ENCODE results near the gene NOP56. TPM values are rescaled to one million over a fixed set of nuclear protein-coding genes. Genes with fewer than 3 reads are reported as not detected.

NOP56 gene
- total and polyA plus RNA-seq, 2 of the 8 experiments (the other 6 are each of a cell fraction or from before 2014, with no cell fraction given) = 391 to 677 TPM

- Histone ChIP-seq H3K4me2 (ENCODE audit: insufficient read depth in 1 of 2, low read depth in 2 of 2, low read length in 2 of 2) (no peak overlapping the region), H2AK5ac (ENCODE audit: low read depth, low read length) (no peak overlapping the region), H4K8ac (ENCODE audit: extremely low read depth, insufficient read depth, low read length) (no peak overlapping the region), H2BK120ac (replicated peaks; ENCODE audit: low read depth, low read length) (no peak overlapping the region), H4K20me1 (replicated peaks in 1 of 2; ENCODE audit: control insufficient read depth in 1 of 2, insufficient read depth in 2 of 2, low read length in 2 of 2) (no peaks in the 10 kb centered on the region), H3K4ac (replicated peaks; ENCODE audit: insufficient read length, low read depth, low read length) (no peak overlapping the region), H2BK15ac (ENCODE audit: low read length) (no peak overlapping the region), H2BK12ac (ENCODE audit: low read depth, low read length) (no peak overlapping the region), H3K9ac (replicated peaks in 1 of 4; ENCODE audit: extremely low read depth in 1 of 4, low read depth in 3 of 4, low read length in 3 of 4) (no peak overlapping the region), H3K4me3 (ENCODE audit: extremely low read depth in 1 of 4, insufficient read depth in 2 of 4, low read depth in 3 of 4, low read length in 4 of 4) (no peak overlapping the region), H2BK20ac (ENCODE audit: low read length) (no peak overlapping the region), H2BK5ac (ENCODE audit: low read depth, low read length) (no peak overlapping the region), H3K79me1 (ENCODE audit: low read depth, low read length) (no peaks in the 10 kb centered on the region), H3K56ac (replicated peaks; ENCODE audit: insufficient read length, low read depth, low read length) (no peak overlapping the region), H3K23me2 (ENCODE audit: low read depth, low read length) (peaks cover 1% of the 10 kb centered on the region; the same call in 1 of the 2 replicates), H3K23ac (ENCODE audit: insufficient read length) (no peak overlapping the region), H3K14ac (ENCODE audit: insufficient read length) (no peak overlapping the region), H2AFZ (ENCODE audit: low read length) (no peak overlapping the region), H4K91ac (replicated peaks; ENCODE audit: insufficient read length, low read length) (no peak overlapping the region), H3K36me3 (ENCODE audit: control insufficient read depth in 2 of 4, insufficient read depth in 4 of 4, low read length in 3 of 4) (no peaks in the 10 kb centered on the region), H3K4me1 (replicated peaks in 1 of 4; ENCODE audit: control insufficient read depth in 3 of 4, insufficient read depth in 4 of 4, low read length in 3 of 4) (no peaks in the 10 kb centered on the region), H3K18ac (ENCODE audit: extremely low read depth, low read length) (no peak overlapping the region), H3K27ac (ENCODE audit: low read depth, low read length) (no peak overlapping the region), H3K27me3 (replicated peaks in 1 of 4; ENCODE audit: control insufficient read depth in 3 of 4, extremely low read depth in 1 of 4, insufficient read depth in 3 of 4, low read length in 3 of 4) (no peaks in the 10 kb centered on the region; a peak in 2 of 7 replicates), H3K79me2 (ENCODE audit: control insufficient read depth in 1 of 2, insufficient read depth in 2 of 2, low read length in 2 of 2) (no peaks in the 10 kb centered on the region), H3K9me3 (ENCODE audit: insufficient read depth in 2 of 2, low read depth in 1 of 2, low read length in 1 of 2) (no peaks in the 10 kb centered on the region; a peak in 1 of 4 replicates), H4K5ac (ENCODE audit: insufficient read length, low read depth, low read length) (no peak overlapping the region)
- no peak for DNase-seq (ENCODE audit: low read depth in 1 of 2, low spot score in 2 of 2)
- WGBS, 2 experiments (ENCODE audit: extremely low coverage in 1 of 2, insufficient coverage in 1 of 2, insufficient read length in 1 of 2, insufficient replicate concordance in 2 of 2, low coverage in 1 of 2, low lambda C conversion rate in 2 of 2, missing lambda C conversion rate in 1 of 2) = 40% methylated on average over 1 of the region's 1 CpG; no CpG with 5 or more reads in 1 of the 2 experiments
- FAIRE-seq = no peak
- ChIA-PET CTCF (ENCODE audit: partially characterized antibody) (interaction anchor here (1.0 kb wide), 2 partner anchors 13 to 109 kb away, joined by 5 read pairs; no protein-coding TSS in a partner anchor), POLR2A (ENCODE audit: partially characterized antibody) (interaction anchor here (1.5 to 6.1 kb wide), 2 partner anchors 20 to 163 kb away, joined by 4 to 39 read pairs; partner anchors contain the start of genes NOP56 and SNRPB)
- no peak for TF ChIP-seq CHD1 (IDR thresholded peaks at IDR 0.05; ENCODE audit: low read depth, low read length)
- no peak for TF ChIP-seq MAX (IDR thresholded peaks at IDR 0.05)
- TF ChIP-seq SP1 (IDR thresholded peaks at IDR 0.05; ENCODE audit: low read depth, low read length) = no peak
- TF ChIP-seq ATF3 (IDR thresholded peaks at IDR 0.05; ENCODE audit: insufficient read depth, low read depth, low read length) = no peak
- TF ChIP-seq POU5F1 (IDR thresholded peaks at IDR 0.05; ENCODE audit: low read depth, low read length) = no peak
- TF ChIP-seq SRF (IDR thresholded peaks at IDR 0.05; ENCODE audit: low read depth, low read length) = no peak
- no peak for TF ChIP-seq KDM4A (IDR thresholded peaks at IDR 0.05; ENCODE audit: low read depth, low read length, severe bottlenecking)
- no peak for TF ChIP-seq GTF2F1 (IDR thresholded peaks at IDR 0.05; ENCODE audit: borderline replicate concordance, low read depth, low read length)
- no peak for TF ChIP-seq CTBP2 (IDR thresholded peaks at IDR 0.05; ENCODE audit: borderline replicate concordance, insufficient read depth, insufficient read length, low read length)
- no peak for TF ChIP-seq JUN (IDR thresholded peaks at IDR 0.05; ENCODE audit: low read depth, low read length)
- TF ChIP-seq SAP30 (IDR thresholded peaks at IDR 0.05; ENCODE audit: insufficient read depth, insufficient replicate concordance, low read length) = no peak
- no peak for TF ChIP-seq EP300 (IDR thresholded peaks at IDR 0.05; ENCODE audit: borderline replicate concordance in 1 of 2, low read depth in 2 of 2, low read length in 2 of 2)
Observed at GRCh38 chr20:2633381-2633780, 19.1 kb upstream of the NOP56 start.
